NOMO-1 treated with dmso at 0.1 percent for 144 hours (cell line): Measurements from ENCODE around the gene EPHB1.

Experiments
- DNase-seq: peaks from one replicate; lab custom pipeline; 2025; ENCODE audit not compliant: unreplicated experiment; lab: John Stamatoyannopoulos, UW

The EPHB1 gene

DNA sequence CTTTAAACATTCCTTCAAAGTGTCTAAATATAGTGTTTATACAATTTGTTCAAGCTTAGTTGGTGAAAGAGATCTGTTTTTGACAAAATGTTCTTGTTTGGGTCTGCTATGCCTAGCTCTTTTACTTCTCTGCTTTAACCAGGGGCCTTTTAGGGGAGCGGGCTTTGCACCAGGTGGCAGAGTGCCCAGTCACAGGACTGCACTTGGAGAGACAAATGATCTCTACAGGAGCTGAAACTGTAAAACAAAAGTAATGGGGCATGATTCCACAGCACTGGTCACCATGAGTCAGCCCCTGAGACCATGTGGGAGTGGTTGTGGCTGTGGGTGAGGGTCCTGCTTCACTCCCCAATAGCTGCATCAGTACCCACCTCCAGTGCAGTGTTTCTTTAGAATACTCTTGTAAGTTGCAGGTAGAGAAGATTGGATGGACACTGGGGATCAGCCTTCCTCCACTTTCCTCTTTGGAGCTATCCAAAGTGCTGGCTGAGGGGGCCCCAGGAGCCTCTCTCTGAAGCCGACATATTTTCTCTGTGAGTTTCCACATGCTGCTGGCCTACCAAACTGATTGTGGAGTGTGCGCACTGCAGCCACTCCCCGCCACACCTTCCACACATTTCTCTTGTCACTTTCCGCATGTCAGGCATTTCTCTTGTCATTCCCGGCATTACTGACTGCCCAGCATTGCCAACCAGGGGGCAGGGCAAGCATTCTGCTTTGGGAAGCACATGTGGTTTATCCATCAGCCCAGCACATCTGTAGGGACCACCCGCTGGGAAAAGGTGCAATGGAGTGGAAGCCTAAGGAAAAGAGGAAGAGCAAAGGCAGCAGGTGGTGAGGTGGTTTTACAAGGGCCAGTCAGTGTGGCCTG, 110.0 kb downstream of the EPHB1 start:
- no peak for DNase-seq

DNA sequence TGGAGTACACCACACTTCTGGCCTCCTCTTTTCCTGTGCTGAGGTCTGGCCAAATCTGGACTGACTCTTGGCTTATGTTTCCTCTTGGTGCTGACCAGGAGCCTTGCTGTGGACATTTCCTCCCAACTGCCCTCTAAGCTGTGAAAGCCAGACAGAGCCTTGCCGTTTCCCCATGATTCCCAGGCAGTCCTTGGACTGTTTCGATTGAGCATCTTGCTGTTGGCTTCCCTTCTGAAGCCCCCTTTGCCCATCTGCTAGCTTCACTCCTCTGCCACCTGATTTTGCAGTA, 110.5 kb downstream of the EPHB1 start:
- DNase-seq, result no peak

DNA sequence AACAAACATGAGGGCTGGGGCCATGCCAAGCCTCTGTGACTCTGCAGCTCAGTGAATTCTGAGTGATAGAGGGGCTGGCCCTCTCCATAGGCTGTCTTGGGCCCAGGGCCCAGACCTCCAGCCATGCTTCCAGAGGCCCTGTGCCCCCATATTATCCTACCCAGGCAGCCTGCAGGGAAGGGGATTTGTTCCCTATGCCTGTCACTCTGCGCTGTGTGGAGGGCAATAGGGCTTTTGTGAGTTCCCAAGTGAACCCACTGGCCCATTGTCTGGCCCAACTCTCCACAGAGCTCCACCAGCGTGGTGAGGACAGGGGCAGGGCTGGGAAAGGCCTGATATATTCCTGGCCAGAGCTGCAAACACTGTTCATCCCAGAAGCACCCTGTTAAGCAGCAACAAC, 113.2 kb downstream of the EPHB1 start:
- no peak for DNase-seq

DNA sequence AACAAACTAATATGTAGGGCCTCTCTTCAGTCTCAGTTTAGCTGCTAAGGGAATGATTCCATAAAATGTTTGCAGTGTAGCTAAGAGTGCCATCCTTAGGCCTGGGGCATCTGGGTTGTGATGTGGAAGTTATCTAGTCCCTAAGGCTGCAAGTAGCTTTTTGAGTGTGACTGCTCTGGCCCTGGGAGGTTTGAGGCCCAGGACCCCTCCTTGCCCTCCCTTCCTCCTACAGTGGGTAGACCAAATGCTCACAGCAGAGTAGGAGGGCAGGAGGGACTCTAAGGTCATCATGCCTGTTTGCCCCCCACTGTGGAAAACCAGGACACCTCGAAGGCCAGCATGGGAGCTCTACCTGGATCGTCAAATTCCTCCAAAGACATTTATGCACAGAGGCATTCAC, 115.0 kb downstream of the EPHB1 start:
- no peak for DNase-seq

DNA sequence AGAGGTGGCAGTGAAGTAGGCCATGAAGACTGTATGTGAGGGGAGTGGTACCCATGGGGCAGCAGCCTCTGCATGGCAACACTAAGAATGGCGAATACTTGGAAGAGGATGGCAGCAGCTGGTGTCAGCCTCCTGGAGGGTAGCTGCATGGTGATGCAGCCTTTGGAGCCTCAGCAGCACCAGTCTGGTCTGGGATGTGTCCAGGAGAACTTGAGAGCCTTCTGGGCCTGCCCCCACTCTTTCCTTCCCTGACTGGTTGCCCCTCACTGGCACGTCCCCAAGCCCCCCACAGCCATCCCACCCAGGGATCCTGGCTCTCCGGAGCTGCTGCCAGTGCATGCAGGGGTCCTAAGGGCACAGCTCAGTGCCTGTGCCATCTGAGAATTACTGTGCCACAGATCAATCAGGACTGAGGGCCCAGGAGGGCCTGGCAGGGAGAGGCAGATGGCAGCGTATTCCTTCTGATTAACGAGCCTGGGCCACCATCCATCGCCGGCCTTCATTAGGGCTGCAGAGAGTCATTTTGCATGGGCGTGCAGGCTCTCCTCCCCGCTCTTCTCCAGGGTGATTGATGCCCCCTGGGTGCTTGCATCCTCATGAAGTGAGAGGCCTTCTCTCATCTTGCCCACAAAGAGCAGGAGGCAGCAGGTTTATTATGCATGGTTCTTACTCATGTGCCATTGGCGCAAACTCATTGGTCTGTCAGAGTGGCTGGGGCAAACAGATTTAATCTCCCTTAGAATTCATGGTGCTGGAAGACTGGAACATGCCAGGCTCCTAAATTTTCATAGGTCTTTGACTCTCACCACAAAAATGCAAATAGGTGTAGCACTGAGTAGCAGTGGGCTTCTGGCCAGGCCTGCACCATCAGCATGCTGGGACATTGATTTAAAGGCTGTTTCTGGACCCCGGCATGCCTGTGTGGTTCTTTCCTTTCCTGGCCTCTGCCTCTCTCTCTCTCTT, 116.8 kb downstream of the EPHB1 start:
- DNase-seq, result no peak

DNA sequence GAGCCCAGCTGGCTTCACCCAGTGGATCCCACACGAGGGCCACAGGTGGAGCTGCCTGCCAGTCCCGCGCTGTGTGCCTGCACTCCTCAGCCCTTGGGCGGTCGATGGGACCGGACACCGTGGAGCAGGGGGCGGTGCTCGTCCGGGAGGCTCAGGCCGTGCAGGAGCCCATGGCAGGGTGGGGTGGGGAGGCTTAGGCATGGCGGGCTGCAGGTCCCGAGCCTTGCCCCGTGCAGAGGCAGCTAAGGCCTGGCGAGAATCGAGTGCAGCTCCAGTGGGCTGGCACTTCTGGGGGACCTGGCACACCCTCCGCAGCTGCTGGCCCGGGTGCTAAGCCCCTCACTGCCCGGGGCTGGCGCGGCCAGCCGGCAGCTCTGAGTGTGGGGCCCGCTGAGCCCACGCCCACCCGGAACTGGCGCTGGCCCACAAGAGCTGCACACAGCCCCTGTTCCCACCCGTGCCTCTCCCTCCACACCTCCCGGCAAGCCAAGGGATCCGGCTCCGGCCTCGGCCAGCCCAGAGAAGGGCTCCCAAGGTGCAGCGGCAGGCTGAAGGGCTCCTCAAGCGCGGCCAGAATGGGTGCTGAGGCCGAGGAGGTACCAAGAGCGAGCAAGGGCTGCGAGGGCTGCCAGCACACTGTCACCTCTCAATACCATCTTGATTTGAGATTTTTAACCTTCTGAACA, 121.4 kb downstream of the EPHB1 start:
- DNase-seq, result no peak

DNA sequence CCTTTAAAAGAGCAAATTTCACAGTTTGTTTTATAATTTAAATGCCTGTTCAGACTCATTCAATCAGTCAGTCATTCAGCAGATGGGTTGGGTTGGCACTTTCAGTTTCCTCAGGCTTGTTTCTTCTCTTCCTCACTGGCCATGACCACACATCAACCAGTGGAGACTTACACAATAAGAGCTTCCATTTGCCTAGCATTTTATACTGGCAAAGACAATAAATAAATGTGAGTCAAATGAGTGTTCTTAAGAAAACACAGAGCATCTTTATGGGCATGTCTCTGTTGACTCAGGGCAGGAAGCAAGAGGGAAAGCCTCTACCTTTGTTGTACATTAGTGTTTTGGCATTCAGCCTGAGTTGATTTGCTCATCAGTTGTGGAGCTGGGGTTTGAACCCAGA, 122.6 kb downstream of the EPHB1 start:
- DNase-seq, result no peak

DNA sequence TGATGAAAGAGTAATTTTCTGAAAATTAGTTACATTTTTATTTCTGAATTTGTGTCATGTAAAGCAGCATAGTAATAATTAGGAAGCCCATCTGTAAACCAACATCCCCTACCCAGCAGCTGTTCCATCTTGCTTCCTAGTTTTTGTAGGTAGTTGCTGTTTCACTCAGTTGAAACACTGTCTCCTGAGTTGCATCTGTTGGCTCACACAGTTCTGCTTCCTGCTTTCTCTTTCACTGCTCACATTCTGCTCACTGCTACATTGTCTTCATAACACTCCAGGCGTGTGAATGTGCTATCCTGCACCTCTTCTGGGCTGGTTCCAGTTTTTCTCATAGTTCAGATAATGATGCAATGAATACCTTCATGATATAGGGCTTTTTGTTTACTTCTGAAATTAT, 123.4 kb downstream of the EPHB1 start:
- DNase-seq, result no peak

DNA sequence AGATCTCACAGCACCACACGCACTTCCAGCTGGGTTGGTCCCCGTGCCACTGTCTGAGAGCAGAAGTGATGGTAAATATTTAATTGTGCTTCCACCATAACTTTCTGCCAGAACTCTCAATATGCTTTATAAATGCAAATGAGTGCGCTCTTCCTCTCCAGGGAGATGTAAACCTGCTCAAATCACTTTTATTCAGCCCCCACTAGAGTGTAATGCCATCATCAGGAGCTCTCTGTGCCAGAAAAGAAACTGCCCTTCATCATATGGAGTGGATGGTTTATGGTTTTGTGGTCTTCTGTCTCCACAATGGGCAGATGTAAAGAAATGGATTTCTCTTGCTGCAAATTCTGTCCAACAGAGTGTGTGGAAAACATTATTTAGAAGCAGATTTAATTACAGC, 127.0 kb downstream of the EPHB1 start:
- DNase-seq, result no peak

DNA sequence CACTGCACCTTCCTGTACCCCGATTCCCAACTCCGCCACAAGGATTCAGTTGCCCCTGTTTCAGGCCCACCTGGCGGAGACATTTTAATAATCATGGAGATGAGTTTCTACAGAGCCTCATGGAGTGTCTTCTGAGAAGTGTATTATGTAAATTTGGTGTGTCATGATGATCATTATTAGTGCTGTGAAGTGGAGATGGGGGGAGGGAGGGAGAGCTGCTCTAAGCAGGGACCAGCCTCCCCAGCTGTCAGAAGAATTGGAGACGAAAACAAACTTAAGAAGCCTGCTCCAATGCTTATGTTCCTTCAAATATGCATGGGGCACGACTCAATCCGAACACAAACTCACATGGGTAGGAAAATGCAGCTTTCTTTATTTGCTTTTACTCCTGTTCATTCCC, 127.8 kb downstream of the EPHB1 start:
- no peak for DNase-seq

DNA sequence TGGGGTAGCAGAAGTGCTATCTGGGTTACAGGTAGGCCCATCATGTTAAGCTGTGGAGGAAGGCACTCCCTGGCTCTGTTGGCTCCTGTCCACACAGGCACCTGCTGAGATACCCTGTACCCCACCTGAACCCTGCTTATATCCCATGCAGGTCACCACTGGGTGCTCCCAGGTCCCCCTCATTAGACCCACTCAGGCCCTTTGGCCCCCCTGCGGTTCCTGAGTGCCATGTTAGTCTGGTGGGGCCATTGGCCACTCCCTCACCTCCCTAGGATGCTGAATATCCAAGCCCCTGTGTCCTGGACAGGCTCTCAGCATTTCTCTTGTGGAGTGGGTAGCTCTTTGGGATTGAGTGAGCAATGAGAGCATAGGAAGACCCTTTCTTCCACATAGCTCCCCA, 128.2 kb downstream of the EPHB1 start:
- no peak for DNase-seq

DNA sequence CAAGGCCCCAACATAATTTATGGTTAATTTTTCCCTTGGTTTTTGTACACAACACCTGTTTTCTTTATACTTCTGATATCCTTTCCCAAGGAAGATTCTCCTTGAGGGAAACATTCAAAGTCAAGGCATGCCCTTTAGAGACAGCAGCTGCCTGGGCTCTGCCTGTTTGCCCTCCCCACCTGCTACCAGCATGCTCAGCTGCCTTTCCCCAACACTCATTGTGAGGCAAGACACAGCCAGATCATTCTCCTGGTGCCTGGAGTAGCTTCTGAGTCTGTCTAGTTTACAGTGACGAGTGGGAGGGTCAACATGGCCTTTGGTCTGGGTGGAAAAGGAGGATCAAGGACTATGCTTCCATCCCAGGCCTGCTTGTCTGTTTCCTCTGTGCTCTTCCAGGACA, 132.5 kb downstream of the EPHB1 start:
- DNase-seq, result no peak

DNA sequence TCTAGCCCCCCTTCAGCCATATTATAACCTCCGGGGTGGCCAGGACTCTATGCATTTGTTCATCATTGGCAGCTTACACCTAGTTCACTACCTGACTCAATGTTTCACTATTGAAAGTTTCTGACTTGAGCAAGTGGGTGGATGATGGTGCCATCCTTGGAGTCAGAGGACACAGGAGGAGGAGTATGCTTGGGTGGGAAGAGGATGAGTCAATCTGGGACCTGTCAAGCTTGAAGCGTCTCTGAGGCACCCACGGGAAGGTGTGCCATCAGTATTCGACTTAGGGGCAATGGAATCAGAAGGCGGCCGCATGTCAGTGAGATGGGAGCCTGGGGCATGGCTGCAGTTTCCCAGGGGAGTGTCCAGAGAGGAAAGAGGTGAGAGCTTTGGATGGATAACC, 133.3 kb downstream of the EPHB1 start:
- DNase-seq, result no peak

DNA sequence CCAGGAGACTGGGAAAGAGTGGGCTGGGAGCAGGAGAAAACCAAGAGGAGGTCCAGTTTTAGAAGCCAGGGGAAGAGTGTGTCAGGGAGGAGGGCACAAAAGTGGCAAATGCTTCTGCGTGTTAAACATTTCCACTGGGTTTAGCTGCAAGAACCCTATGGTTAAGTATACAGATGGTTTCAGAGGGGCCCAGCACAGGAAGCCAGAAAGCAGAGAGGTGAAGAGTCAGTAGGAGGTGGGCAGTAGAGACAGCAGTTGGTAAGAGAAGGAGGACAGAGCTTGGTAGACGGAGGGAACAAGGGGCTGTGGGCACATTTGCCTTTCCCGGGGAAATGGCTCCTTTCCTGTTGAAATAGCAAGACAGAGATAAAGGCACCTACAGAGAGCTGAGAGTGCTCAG, 133.8 kb downstream of the EPHB1 start:
- no peak for DNase-seq

DNA sequence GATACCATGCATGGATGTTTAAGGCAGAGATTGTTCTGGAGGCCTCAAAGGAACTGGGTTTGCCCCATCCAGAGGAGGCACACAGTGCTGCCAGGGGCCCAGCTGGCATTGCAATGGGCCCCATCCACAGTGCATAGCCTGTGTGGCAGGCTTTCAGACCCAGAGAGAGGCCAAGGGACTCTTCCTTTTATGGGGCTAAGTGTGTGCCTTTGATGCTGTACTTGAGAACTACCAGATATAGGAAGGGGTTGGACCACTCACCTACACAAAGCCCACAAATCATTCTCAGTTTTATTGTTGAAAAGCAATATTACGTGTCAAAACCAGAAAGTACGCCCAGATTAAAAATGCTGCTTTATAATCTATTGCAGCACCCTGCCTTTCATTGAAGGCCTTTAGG, 134.9 kb downstream of the EPHB1 start:
- DNase-seq, result no peak

DNA sequence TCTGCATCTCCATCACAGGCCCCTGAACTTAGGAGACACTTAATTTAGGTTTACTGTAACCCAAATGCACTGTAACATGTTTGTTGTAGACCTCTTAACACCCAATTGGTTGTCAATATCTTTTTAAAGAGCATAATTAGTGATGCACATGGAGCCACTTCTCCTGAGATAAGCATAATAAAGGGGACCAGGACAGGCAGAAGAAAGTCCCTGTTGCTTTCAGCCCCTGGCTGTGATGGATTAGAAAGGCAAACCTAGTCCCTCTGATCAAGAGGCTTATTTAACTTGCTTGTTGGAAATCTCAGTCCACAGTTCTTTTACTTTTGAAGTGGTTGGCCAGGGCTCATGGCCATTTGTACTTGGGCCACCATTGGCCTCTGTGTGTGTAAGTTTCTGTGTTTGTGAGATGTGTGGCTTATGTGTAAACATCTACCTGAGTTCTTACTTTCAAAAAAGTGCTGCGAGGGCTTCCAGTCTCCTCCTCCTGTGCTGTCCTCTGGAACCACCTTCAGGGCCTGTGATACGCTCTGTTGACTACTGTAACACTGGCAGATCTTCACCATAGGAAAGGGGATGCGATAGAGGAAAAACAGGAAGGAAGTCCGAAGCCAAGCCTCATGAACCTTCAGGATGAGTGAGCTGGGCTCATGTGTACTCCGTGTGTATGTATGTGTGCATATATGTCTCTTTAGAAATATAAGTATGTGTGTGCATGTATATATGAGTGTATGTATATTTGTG, 136.2 kb downstream of the EPHB1 start:
- no peak for DNase-seq

DNA sequence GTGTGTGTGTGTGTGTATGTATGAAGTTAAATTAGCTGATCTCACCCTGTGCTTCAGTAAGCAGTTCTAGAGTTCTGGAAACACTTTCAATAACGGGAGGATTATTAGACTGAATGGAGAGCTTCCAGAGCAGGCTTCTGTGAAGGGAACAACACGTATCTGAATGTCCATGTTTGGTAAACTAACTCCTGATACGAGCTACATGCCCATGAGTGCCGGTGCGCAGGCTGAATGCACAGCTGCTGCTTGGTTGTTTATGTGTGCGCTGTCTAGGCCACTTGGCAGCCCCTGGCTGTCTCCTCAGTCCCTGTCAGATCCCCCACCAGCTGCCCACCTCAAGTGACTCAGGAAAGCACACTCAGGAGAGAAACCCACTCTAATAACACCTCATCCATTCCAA, 137.0 kb downstream of the EPHB1 start:
- DNase-seq, result no peak

DNA sequence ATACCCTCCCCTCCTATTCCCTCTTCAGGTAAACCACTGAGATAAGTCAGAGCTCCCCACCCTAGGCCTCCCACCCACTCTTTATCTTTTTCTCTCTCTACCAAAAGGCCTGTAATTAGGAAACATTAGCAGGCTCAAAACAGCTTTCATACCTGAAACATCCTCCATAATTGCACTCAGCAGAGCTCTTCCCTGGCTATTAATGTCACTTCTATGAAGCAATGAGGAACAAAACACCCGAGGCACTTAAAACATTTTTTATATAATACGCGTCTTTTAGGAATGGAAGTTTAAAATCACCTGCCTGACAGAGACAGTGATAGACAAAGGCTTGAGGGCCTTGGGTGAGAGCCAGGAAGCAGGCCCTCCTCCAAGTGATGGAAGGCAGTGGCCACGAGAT, 138.9 kb downstream of the EPHB1 start:
- DNase-seq, result no peak

DNA sequence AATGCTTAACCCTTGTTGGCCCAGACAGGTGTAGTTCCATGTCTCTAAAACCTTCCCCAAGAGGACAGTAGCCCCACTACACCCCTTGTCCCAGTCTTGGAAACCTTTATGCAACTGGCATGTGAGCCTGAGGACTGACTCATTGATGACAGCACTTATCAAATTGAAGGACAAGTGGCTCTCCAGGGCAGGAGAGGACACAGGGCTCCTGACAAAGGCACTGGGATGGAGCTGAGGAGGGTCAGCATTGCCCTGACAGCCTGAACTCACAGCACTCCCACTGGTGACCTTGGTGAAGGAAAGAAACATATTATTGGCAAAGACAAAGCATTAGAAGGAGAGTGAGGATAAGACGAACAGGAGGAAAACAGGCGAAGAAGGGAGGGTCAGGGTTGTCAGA, 139.9 kb downstream of the EPHB1 start:
- DNase-seq, result no peak

DNA sequence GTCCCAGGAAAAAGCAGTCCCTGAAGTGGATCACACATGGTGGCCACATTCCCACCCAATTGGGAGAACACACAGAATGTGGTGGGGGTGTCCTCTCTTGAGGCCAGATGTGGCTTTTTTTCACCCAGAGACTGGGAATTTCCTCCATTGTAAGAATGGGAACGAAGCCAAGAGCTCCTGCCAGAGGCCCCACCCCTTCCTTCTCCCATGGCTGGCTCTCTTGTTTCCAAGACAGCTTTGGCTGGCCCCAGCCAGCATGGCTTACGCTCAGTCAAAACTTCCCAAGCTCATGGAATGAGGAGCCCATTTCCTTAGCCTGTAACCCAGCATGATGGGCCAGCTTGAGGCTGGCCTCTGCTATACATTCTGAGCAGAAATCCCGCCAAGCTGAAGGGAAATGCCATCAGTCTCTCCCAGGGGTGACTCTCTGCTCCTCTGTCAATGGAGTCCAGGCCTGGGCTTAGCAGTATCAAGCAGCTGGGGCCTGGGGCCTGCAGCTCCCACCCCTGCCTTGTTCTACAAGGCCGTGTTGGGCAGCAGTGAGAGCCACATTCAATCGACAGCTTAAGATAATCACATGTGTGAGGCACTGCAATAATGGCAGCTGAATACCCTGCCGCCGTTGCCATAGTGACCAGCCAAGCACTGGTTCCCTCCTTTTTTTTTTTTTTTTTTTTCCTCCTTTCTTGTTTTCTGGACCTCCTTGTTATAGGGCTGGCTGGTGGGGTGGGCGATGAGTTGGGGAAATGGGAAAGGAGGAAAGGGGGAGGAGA, 142.4 kb downstream of the EPHB1 start:
- DNase-seq, result no peak
